Gastrocnemius medialis (tissue), 4 donors: ENCODE measurements around the gene OR2H2.

ENCODE experiments used
- POLR2A ChIP-seq, 2 donors: fragments of 450-650 bp; IDR thresholded peaks; one replicate each; pipeline ENCODE4 v1.6.1; 2017; ENCODE audit warnings: antibody characterized with exemption in 2 of 2, mild to moderate bottlenecking in 2 of 2, moderate library complexity in 2 of 2
- TF ChIP-seq, protein P1 (sequence below), 5 experiments: fragments of 450-650 bp in 3 of 5; fragments of 200-600 bp in 2 of 5; sonication (generic) in 2 of 5; IDR thresholded peaks in 4 of 5; conservative IDR thresholded peaks in 1 of 5; 1 replicate in 4 of 5; 2 replicates in 1 of 5; pipeline ENCODE4 v1.5.1; 2016 to 2019; ENCODE audit warnings: antibody characterized with exemption in 5 of 5, mild to moderate bottlenecking in 3 of 5, moderate library complexity in 3 of 5

DNA sequence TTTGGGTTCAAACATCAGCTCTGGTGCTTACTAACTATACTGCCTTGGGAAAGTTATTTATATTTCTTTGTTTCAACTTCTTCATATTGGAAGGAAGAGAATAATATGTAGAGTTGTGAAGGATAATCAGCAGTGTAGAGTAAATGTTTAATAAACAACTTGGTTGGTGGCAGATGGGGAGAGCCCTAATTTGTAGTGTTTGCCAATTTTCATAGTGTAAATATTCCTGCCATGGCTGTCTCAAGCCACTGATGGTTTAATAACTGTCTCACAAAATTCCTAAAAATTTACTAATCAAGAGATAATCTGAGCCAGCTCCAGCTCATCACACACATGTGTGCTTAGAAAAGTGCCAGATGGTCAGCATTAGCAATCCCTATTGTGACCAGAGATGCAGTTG, at the start of gene OR2H2:
- TF ChIP-seq, protein P1, sequence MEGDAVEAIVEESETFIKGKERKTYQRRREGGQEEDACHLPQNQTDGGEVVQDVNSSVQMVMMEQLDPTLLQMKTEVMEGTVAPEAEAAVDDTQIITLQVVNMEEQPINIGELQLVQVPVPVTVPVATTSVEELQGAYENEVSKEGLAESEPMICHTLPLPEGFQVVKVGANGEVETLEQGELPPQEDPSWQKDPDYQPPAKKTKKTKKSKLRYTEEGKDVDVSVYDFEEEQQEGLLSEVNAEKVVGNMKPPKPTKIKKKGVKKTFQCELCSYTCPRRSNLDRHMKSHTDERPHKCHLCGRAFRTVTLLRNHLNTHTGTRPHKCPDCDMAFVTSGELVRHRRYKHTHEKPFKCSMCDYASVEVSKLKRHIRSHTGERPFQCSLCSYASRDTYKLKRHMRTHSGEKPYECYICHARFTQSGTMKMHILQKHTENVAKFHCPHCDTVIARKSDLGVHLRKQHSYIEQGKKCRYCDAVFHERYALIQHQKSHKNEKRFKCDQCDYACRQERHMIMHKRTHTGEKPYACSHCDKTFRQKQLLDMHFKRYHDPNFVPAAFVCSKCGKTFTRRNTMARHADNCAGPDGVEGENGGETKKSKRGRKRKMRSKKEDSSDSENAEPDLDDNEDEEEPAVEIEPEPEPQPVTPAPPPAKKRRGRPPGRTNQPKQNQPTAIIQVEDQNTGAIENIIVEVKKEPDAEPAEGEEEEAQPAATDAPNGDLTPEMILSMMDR (IDR thresholded peaks at IDR 0.05 in 4 of 5, conservative IDR thresholded peaks at IDR 0.05 in 1 of 5): no peak
- no peak for TF ChIP-seq POLR2A (IDR thresholded peaks at IDR 0.05)
